Testis (tissue), 2 donors: Measurements from ENCODE around the gene ZNF611.

ENCODE experiments used
- POLR2A ChIP-seq: fragments of 450-650 bp; IDR thresholded peaks from one replicate; pipeline ENCODE4 v1.6.1; 2017; ENCODE audit warnings: antibody characterized with exemption, mild to moderate bottlenecking, moderate library complexity
- TF ChIP-seq, protein P1 (sequence below), 3 experiments: fragments of 450-650 bp in 2 of 3; fragments of 200-600 bp in 1 of 3; sonication (generic) in 1 of 3; IDR thresholded peaks; one replicate each; pipeline ENCODE4 v1.5.1; 2016 to 2019; ENCODE audit warnings: antibody characterized with exemption in 3 of 3, mild to moderate bottlenecking in 2 of 3, moderate library complexity in 1 of 3

DNA sequence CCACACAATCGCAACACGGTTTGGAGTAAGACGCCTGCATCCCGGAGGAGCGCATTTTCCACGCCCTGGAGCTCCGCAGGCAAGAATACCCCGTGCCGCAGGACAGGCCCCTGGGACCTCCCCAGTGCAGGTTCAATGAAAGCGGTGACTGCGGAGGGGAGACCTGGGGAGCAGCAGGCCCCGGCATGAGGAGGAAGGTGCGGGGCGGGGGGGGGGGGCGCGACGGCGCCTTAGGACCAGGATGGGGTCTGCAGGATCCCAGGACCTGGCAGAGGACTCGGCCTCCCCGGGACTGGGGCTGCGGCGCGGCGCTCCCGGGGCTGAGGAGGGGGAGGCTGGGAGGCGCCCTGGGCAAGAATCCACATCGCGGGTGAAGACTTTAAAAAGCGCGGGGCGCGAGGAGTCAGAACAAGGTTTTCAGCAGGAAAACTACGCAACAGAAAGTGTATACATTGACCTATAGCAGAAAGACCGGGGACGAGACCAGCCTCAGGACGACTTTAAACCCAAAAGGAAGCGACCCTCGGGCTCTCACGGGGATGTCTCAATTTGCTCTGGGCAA lies 432 bp downstream of the ZNF611 start:
- TF ChIP-seq, protein P1, sequence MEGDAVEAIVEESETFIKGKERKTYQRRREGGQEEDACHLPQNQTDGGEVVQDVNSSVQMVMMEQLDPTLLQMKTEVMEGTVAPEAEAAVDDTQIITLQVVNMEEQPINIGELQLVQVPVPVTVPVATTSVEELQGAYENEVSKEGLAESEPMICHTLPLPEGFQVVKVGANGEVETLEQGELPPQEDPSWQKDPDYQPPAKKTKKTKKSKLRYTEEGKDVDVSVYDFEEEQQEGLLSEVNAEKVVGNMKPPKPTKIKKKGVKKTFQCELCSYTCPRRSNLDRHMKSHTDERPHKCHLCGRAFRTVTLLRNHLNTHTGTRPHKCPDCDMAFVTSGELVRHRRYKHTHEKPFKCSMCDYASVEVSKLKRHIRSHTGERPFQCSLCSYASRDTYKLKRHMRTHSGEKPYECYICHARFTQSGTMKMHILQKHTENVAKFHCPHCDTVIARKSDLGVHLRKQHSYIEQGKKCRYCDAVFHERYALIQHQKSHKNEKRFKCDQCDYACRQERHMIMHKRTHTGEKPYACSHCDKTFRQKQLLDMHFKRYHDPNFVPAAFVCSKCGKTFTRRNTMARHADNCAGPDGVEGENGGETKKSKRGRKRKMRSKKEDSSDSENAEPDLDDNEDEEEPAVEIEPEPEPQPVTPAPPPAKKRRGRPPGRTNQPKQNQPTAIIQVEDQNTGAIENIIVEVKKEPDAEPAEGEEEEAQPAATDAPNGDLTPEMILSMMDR (IDR thresholded peaks at IDR 0.05): no peak
- TF ChIP-seq POLR2A: no peak
